Central memory CD8-positive, alpha-beta T cell (primary cell): ENCODE results near the gene DAB2.

Source experiments
- ATAC-seq: fragments of 150-1000 bp; cut with Tn5 transposase; replicated peaks from 2 replicates; pipeline ENCODE4 v1.10.0; 2022; ENCODE audit warnings: mild to moderate bottlenecking, moderate FRiP score, moderate number of reproducible peaks; ENCODE audit not compliant: poor library complexity, severe bottlenecking; ENCODE audit errors: extremely low read depth
- DNase-seq, 2 donors: peaks; one replicate each; pipeline ENCODE4 v3.0.0; 2021; ENCODE audit warnings: low spot score in 2 of 2
- H3K27ac Mint-ChIP-seq: one replicate; pipeline ENCODE4 v1.8.0; 2022; ENCODE audit warnings: low read depth, mild to moderate bottlenecking, moderate library complexity, mixed read lengths
- H3K27me3 Mint-ChIP-seq: one replicate; pipeline ENCODE4 v1.8.0; 2022; ENCODE audit warnings: mixed read lengths
- H3K36me3 Mint-ChIP-seq: one replicate; pipeline ENCODE4 v1.8.0; 2022; ENCODE audit warnings: mild to moderate bottlenecking, moderate library complexity, mixed read lengths; ENCODE audit not compliant: insufficient read depth
- H3K4me1 Mint-ChIP-seq: one replicate; pipeline ENCODE4 v1.8.0; 2022; ENCODE audit warnings: mixed read lengths
- H3K4me3 Mint-ChIP-seq: one replicate; pipeline ENCODE4 v1.8.0; 2022; ENCODE audit warnings: mild to moderate bottlenecking, moderate library complexity, mixed read lengths
- H3K9me3 Mint-ChIP-seq: one replicate; pipeline ENCODE4 v1.8.0; 2022; ENCODE audit warnings: mixed read lengths

Gene DAB2

GRCh38 chr5:39424736-39425637 is at the start of gene DAB2:
TSS of gene DAB2 (minus strand) at chr5:39424980. CDS start at chr5:39394320, 30,660 bp downstream.
- Mint-ChIP-seq H3K27ac (no peak within 1 kb of the TSS), H3K27me3 (peaks cover 50% of the 10 kb centered on the region), H3K9me3 (no peaks in the 10 kb centered on the region), H3K4me1 (peaks cover 6% of the 10 kb centered on the region), H3K36me3 (no peaks in the 10 kb centered on the region), H3K4me3 (peak within 1 kb of the TSS; percentile 80)
- ATAC-seq (peak; percentile 75), DNase-seq (peak in 1 of 2 donors; percentile 14)

- H3K27me3 Mint-ChIP-seq: peaks cover 34% of the 10 kb centered on the region
Observed at GRCh38 chr5:39473156-39473775, 48.5 kb upstream of the DAB2 start.

GRCh38 chr5:39471836-39472508 is 47.2 kb upstream of the DAB2 start:
- Mint-ChIP-seq H3K9me3 (no peaks in the 10 kb centered on the region), H3K4me3 (no peak overlapping the region), H3K36me3 (peaks cover 2% of the 10 kb centered on the region), H3K4me1 (no peaks in the 10 kb centered on the region), H3K27ac (no peak overlapping the region), H3K27me3 (peaks cover 34% of the 10 kb centered on the region)
- DNase-seq (no peak), ATAC-seq (no peak)

More at GRCh38 chr5:39473156-39473775, 48.5 kb upstream of the DAB2 start:
- peaks cover 2% of the 10 kb centered on the region for H3K36me3 Mint-ChIP-seq
- H3K9me3 Mint-ChIP-seq: no peaks in the 10 kb centered on the region
- no peaks in the 10 kb centered on the region for H3K4me1 Mint-ChIP-seq
- no peak overlapping the region for H3K27ac Mint-ChIP-seq
- DNase-seq: no peak
- ATAC-seq: no peak
- no peak overlapping the region for H3K4me3 Mint-ChIP-seq

GRCh38 chr5:39470811-39471210 is 46.0 kb upstream of the DAB2 start:
- no peak overlapping the region for H3K4me3 Mint-ChIP-seq
- no peak for ATAC-seq
- DNase-seq: no peak
- no peaks in the 10 kb centered on the region for H3K9me3 Mint-ChIP-seq
- H3K27ac Mint-ChIP-seq: no peak overlapping the region
- H3K27me3 Mint-ChIP-seq: peaks cover 34% of the 10 kb centered on the region
- H3K36me3 Mint-ChIP-seq: peaks cover 2% of the 10 kb centered on the region
- no peaks in the 10 kb centered on the region for H3K4me1 Mint-ChIP-seq

GRCh38 chr5:39469777-39470415 is 45.1 kb upstream of the DAB2 start:
- Mint-ChIP-seq H3K4me3 (no peak overlapping the region), H3K9me3 (no peaks in the 10 kb centered on the region), H3K4me1 (no peaks in the 10 kb centered on the region), H3K27ac (no peak overlapping the region), H3K27me3 (peaks cover 29% of the 10 kb centered on the region), H3K36me3 (peaks cover 1% of the 10 kb centered on the region)
- DNase-seq (no peak), ATAC-seq (no peak)

- H3K27me3 Mint-ChIP-seq: peaks cover 22% of the 10 kb centered on the region
- no peak overlapping the region for H3K27ac Mint-ChIP-seq
- no peak overlapping the region for H3K4me3 Mint-ChIP-seq
- H3K36me3 Mint-ChIP-seq: no peaks in the 10 kb centered on the region
- no peaks in the 10 kb centered on the region for H3K9me3 Mint-ChIP-seq
- no peak for ATAC-seq
- no peak for DNase-seq
- no peaks in the 10 kb centered on the region for H3K4me1 Mint-ChIP-seq
Observed at GRCh38 chr5:39469176-39469575, 44.4 kb upstream of the DAB2 start.

GRCh38 chr5:39466846-39467245 is 42.1 kb upstream of the DAB2 start:
- DNase-seq (no peak), ATAC-seq (no peak)
- H3K9me3 Mint-ChIP-seq: no peaks in the 10 kb centered on the region
- H3K27me3 Mint-ChIP-seq: peaks cover 18% of the 10 kb centered on the region
- H3K27ac Mint-ChIP-seq: no peak overlapping the region
- peaks cover 7% of the 10 kb centered on the region for H3K4me1 Mint-ChIP-seq
- no peak overlapping the region for H3K4me3 Mint-ChIP-seq
- no peaks in the 10 kb centered on the region for H3K36me3 Mint-ChIP-seq

GRCh38 chr5:39465843-39466242 is 41.1 kb upstream of the DAB2 start:
- Mint-ChIP-seq H3K9me3 (no peaks in the 10 kb centered on the region), H3K4me3 (no peak overlapping the region), H3K27me3 (peaks cover 18% of the 10 kb centered on the region), H3K36me3 (no peaks in the 10 kb centered on the region), H3K4me1 (peaks cover 13% of the 10 kb centered on the region), H3K27ac (no peak overlapping the region)
- no peak for DNase-seq
- no peak for ATAC-seq

GRCh38 chr5:39465097-39465496 is 40.3 kb upstream of the DAB2 start:
- H3K27ac Mint-ChIP-seq: no peak overlapping the region
- no peak for DNase-seq
- H3K4me3 Mint-ChIP-seq: no peak overlapping the region
- H3K27me3 Mint-ChIP-seq: peaks cover 13% of the 10 kb centered on the region
- no peaks in the 10 kb centered on the region for H3K36me3 Mint-ChIP-seq
- no peaks in the 10 kb centered on the region for H3K9me3 Mint-ChIP-seq
- ATAC-seq: no peak
- H3K4me1 Mint-ChIP-seq: peaks cover 13% of the 10 kb centered on the region

- Mint-ChIP-seq H3K4me1 (peaks cover 13% of the 10 kb centered on the region), H3K4me3 (no peak overlapping the region), H3K9me3 (no peaks in the 10 kb centered on the region), H3K36me3 (no peaks in the 10 kb centered on the region), H3K27me3 (peaks cover 9% of the 10 kb centered on the region), H3K27ac (no peak overlapping the region)
- no peak for DNase-seq
- ATAC-seq: no peak
Observed at GRCh38 chr5:39464088-39464487, 39.3 kb upstream of the DAB2 start.

GRCh38 chr5:39462211-39462610 is 37.4 kb upstream of the DAB2 start:
- ATAC-seq: no peak
- Mint-ChIP-seq H3K27ac (no peak overlapping the region), H3K4me3 (no peak overlapping the region)

GRCh38 chr5:39461007-39461682 is 36.4 kb upstream of the DAB2 start:
- peak overlapping the region; percentile 10 for H3K4me3 Mint-ChIP-seq
- ATAC-seq: peak; percentile 74

More at GRCh38 chr5:39462211-39462610, 37.4 kb upstream of the DAB2 start:
- no peaks in the 10 kb centered on the region for H3K36me3 Mint-ChIP-seq
- H3K4me1 Mint-ChIP-seq: peaks cover 13% of the 10 kb centered on the region
- H3K9me3 Mint-ChIP-seq: no peaks in the 10 kb centered on the region
- no peak for DNase-seq
- H3K27me3 Mint-ChIP-seq: peaks cover 28% of the 10 kb centered on the region

More at GRCh38 chr5:39461007-39461682, 36.4 kb upstream of the DAB2 start:
- H3K27me3 Mint-ChIP-seq: peaks cover 39% of the 10 kb centered on the region
- H3K27ac Mint-ChIP-seq: peak overlapping the region; percentile 11
- no peak for DNase-seq
- H3K9me3 Mint-ChIP-seq: no peaks in the 10 kb centered on the region
- H3K4me1 Mint-ChIP-seq: peaks cover 13% of the 10 kb centered on the region
- no peaks in the 10 kb centered on the region for H3K36me3 Mint-ChIP-seq
